Measurements from ENCODE around the gene PTPN18.

The PTPN18 gene

DNA sequence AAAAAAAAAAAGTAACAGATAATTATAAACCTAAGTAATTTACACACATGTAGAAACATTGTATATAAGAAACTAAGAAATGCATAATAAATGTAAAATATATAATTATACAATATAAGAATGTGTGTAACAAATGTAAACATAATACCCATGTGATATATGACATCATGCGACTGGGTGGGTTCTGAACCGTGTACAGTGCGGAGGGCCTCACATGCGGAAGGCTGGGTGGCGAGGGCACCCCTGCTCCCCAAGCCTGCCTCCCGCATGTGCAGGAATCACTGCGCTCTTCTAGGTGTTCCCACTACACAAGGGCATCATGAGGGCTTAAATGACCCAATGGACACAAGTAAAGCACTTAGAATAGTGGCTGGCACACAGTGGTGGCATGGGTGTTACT, 2.0 kb downstream of the PTPN18 start:
- TF ChIP-seq CTCF (conservative IDR thresholded peaks at IDR 0.05; ENCODE audit: low read length) (no peak), EZH2phosphoT487 (IDR thresholded peaks at IDR 0.05; ENCODE audit: borderline replicate concordance) (no peak)
- Histone ChIP-seq H3K9me2 (replicated peaks; ENCODE audit: low read depth, low read length) (no peaks in the 10 kb centered on the region), H3K79me2 (ENCODE audit: insufficient read depth, low read length) (no peaks in the 10 kb centered on the region), H3K27me3 (ENCODE audit: insufficient read depth, low read length, poor library complexity, severe bottlenecking) (no peaks in the 10 kb centered on the region), H2AFZ (ENCODE audit: low read length) (no peak overlapping the region), H3F3A (ENCODE audit: low read depth) (no peaks in the 10 kb centered on the region), H3K9me3 (ENCODE audit: insufficient read depth, low read depth, low read length) (no peaks in the 10 kb centered on the region), H4K20me1 (ENCODE audit: insufficient read depth, low read length, poor library complexity, severe bottlenecking) (no peaks in the 10 kb centered on the region), H3K4me2 (ENCODE audit: low read depth, low read length, poor library complexity, severe bottlenecking) (no peak overlapping the region), H3K4me1 (ENCODE audit: insufficient read depth, low read length, poor library complexity, severe bottlenecking) (no peaks in the 10 kb centered on the region), H3K36me3 (ENCODE audit: insufficient read depth, low read length) (no peaks in the 10 kb centered on the region), H3K4me3 (ENCODE audit: low read length, poor library complexity, severe bottlenecking) (no peak overlapping the region), H3K9ac (ENCODE audit: low read depth, low read length, poor library complexity, severe bottlenecking) (no peak overlapping the region)

- Histone ChIP-seq H4K20me1 (ENCODE audit: insufficient read depth, low read length, poor library complexity, severe bottlenecking) (no peaks in the 10 kb centered on the region), H3K27me3 (ENCODE audit: insufficient read depth, low read length, poor library complexity, severe bottlenecking) (no peaks in the 10 kb centered on the region), H3F3A (ENCODE audit: low read depth) (no peaks in the 10 kb centered on the region), H3K4me1 (ENCODE audit: insufficient read depth, low read length, poor library complexity, severe bottlenecking) (no peaks in the 10 kb centered on the region), H3K9ac (ENCODE audit: low read depth, low read length, poor library complexity, severe bottlenecking) (no peak overlapping the region), H3K4me3 (ENCODE audit: low read length, poor library complexity, severe bottlenecking) (no peak overlapping the region), H3K79me2 (ENCODE audit: insufficient read depth, low read length) (no peaks in the 10 kb centered on the region), H3K36me3 (ENCODE audit: insufficient read depth, low read length) (no peaks in the 10 kb centered on the region), H2AFZ (ENCODE audit: low read length) (no peak overlapping the region), H3K4me2 (ENCODE audit: low read depth, low read length, poor library complexity, severe bottlenecking) (no peak overlapping the region), H3K9me2 (replicated peaks; ENCODE audit: low read depth, low read length) (no peaks in the 10 kb centered on the region), H3K9me3 (ENCODE audit: insufficient read depth, low read depth, low read length) (no peaks in the 10 kb centered on the region)
- TF ChIP-seq CTCF (conservative IDR thresholded peaks at IDR 0.05; ENCODE audit: low read length) (no peak), EZH2phosphoT487 (IDR thresholded peaks at IDR 0.05; ENCODE audit: borderline replicate concordance) (no peak)
These were observed 2.8 kb downstream of the PTPN18 start for GRCh38 chr2:130358420-130359350.

GRCh38 chr2:130359466-130359865, 3.6 kb downstream of the PTPN18 start:
- H2AFZ ChIP-seq (ENCODE audit: low read length), result no peak overlapping the region
- H3K4me2 ChIP-seq (ENCODE audit: low read depth, low read length, poor library complexity, severe bottlenecking), result no peak overlapping the region
- no peak overlapping the region for H3K4me3 ChIP-seq (ENCODE audit: low read length, poor library complexity, severe bottlenecking)
- no peaks in the 10 kb centered on the region for H3F3A ChIP-seq (ENCODE audit: low read depth)
- no peak overlapping the region for H3K9ac ChIP-seq (ENCODE audit: low read depth, low read length, poor library complexity, severe bottlenecking)
- no peaks in the 10 kb centered on the region for H3K9me3 ChIP-seq (ENCODE audit: insufficient read depth, low read depth, low read length)
- no peaks in the 10 kb centered on the region for H3K27me3 ChIP-seq (ENCODE audit: insufficient read depth, low read length, poor library complexity, severe bottlenecking)
- no peaks in the 10 kb centered on the region for H3K36me3 ChIP-seq (ENCODE audit: insufficient read depth, low read length)
- H4K20me1 ChIP-seq (ENCODE audit: insufficient read depth, low read length, poor library complexity, severe bottlenecking), result no peaks in the 10 kb centered on the region
- no peaks in the 10 kb centered on the region for H3K79me2 ChIP-seq (ENCODE audit: insufficient read depth, low read length)
- H3K4me1 ChIP-seq (ENCODE audit: insufficient read depth, low read length, poor library complexity, severe bottlenecking), result no peaks in the 10 kb centered on the region
- TF ChIP-seq EZH2phosphoT487 (IDR thresholded peaks at IDR 0.05; ENCODE audit: borderline replicate concordance), result no peak
- no peak for TF ChIP-seq CTCF (conservative IDR thresholded peaks at IDR 0.05; ENCODE audit: low read length)
- H3K9me2 ChIP-seq (replicated peaks; ENCODE audit: low read depth, low read length), result no peaks in the 10 kb centered on the region
